Activated CD8-positive, alpha-beta T cell treated with anti-CD3 and anti-CD28 coated beads for 36 hours (primary cell): Measurements from ENCODE around the gene EDN3. TPM values are rescaled to one million over a fixed set of nuclear protein-coding genes. Genes with fewer than 3 reads are reported as not detected.
"Not testable (repeated sequence)": the region's sequence is repeated elsewhere in the genome, so short reads cannot be mapped to it uniquely, and the experiment has no call there.

Source experiments
- ATAC-seq: fragments of 200-7000 bp; cut with Tn5 transposase; one replicate; pipeline ENCODE4 v1.10.0; 2021; ENCODE audit warnings: mild to moderate bottlenecking, moderate library complexity
- CTCF ChIA-PET: fragments of 350-600 bp; sonication (Branson Sonifier 250); formaldehyde crosslinking; loops from one replicate; lab custom pipeline; 2021; ENCODE audit warnings: antibody characterized with exemption; lab: Charles Lee
- POLR2A ChIA-PET: fragments of 350-600 bp; sonication (Branson Sonifier 250); formaldehyde crosslinking; loops from one replicate; lab custom pipeline; 2021; ENCODE audit warnings: antibody characterized with exemption; lab: Charles Lee
- DNase-seq: peaks from one replicate; pipeline ENCODE4 v3.0.0-alpha.2; 2020
- H3K27ac Mint-ChIP-seq: one replicate; pipeline ENCODE4 v1.8.0; 2021; ENCODE audit warnings: mild to moderate bottlenecking, mixed read lengths
- H3K27me3 Mint-ChIP-seq: one replicate; pipeline ENCODE4 v1.8.0; 2021; ENCODE audit warnings: mixed read lengths
- H3K36me3 Mint-ChIP-seq: one replicate; pipeline ENCODE4 v1.8.0; 2021; ENCODE audit warnings: low read depth, mixed read lengths
- H3K4me1 Mint-ChIP-seq: one replicate; pipeline ENCODE4 v1.8.0; 2021; ENCODE audit warnings: low read depth, mixed read lengths
- H3K4me3 Mint-ChIP-seq: one replicate; pipeline ENCODE4 v1.8.0; 2021; ENCODE audit warnings: mild to moderate bottlenecking, moderate library complexity, mixed read lengths
- H3K9me3 Mint-ChIP-seq: one replicate; pipeline ENCODE4 v1.8.0; 2021; ENCODE audit warnings: mixed read lengths
- intact Hi-C: fragments of 100-400 bp; cut with micrococcal nuclease; formaldehyde crosslinking; loops from one replicate; pipeline ENCODE4 v1.10.0; 2022
- total RNA-seq, 2 experiments: library from RNA; stranded (reverse); gene quantifications; one replicate each; pipeline ENCODE4 v1.2.3, GENCODE V29; 2021
- TF ChIP-seq, protein P1 (sequence below): fragments of 200-600 bp; IDR thresholded peaks from one replicate; pipeline ENCODE4 v1.8.0; 2022; ENCODE audit warnings: antibody characterized with exemption, mild to moderate bottlenecking

The EDN3 gene
- total RNA-seq, 2 experiments from 2014 or later = 0.09 TPM; not detected in 1

DNA sequence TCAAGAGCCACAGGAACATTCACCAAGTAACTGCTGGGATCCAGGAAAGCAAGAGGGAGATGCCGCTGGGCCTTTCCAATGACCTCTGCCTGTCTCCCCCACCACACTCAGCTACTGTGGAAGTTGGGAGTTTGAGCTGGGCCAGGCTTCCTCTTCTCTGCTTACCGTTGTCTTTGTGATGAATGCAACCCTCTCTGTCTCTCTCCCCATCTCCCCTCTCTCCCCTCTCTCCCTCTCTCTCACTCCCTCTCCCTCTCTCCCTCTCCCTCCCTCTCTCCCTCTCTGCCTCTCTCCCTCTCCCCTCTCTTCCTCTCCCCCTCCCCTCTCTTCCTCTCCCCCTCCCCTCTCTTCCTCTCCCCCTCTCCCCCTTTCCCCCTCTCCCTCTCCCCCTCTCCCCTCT, 54.8 kb downstream of the EDN3 start:
- Mint-ChIP-seq H3K9me3 (no peaks in the 10 kb centered on the region), H3K27ac (no peak overlapping the region), H3K36me3 (no peaks in the 10 kb centered on the region), H3K4me3 (no peak overlapping the region), H3K4me1 (peaks cover 10% of the 10 kb centered on the region), H3K27me3 (no peaks in the 10 kb centered on the region)
- CTCF ChIA-PET = no interaction called here
- POLR2A ChIA-PET = no interaction called here
- ATAC-seq (no peak), DNase-seq (no peak)
- intact Hi-C loops = no loop called here
- TF ChIP-seq, protein P1, sequence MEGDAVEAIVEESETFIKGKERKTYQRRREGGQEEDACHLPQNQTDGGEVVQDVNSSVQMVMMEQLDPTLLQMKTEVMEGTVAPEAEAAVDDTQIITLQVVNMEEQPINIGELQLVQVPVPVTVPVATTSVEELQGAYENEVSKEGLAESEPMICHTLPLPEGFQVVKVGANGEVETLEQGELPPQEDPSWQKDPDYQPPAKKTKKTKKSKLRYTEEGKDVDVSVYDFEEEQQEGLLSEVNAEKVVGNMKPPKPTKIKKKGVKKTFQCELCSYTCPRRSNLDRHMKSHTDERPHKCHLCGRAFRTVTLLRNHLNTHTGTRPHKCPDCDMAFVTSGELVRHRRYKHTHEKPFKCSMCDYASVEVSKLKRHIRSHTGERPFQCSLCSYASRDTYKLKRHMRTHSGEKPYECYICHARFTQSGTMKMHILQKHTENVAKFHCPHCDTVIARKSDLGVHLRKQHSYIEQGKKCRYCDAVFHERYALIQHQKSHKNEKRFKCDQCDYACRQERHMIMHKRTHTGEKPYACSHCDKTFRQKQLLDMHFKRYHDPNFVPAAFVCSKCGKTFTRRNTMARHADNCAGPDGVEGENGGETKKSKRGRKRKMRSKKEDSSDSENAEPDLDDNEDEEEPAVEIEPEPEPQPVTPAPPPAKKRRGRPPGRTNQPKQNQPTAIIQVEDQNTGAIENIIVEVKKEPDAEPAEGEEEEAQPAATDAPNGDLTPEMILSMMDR = no peak

DNA sequence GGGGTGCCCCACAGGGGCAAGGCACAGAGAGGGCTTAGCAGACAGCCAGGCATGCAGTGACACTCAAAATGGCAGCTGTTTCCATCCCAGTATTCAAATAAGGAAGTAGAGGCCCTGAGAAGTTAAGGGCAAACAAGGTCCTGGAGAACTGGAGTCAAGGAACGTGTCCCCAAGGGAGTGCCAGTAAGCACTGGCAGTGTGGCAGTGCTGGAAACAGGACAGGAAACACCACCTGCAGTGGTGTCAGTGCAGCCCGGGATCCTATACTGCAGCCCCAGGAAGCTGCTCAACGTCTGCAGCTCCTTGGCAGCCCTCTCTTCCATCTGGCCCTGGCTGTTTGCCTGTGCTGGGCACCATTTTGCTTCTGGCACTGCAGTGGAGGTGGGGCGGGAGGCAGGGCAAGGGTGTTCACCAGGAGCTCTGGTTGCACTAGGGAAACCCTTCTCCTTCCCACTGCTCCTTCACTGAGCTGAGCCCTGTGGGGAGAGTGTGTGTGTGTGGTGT, 56.3 kb downstream of the EDN3 start:
- POLR2A ChIA-PET = no interaction called here
- no peaks in the 10 kb centered on the region for H3K36me3 Mint-ChIP-seq
- intact Hi-C loops = no loop called here
- no peak for DNase-seq
- H3K27me3 Mint-ChIP-seq = no peaks in the 10 kb centered on the region
- H3K4me1 Mint-ChIP-seq = peaks cover 10% of the 10 kb centered on the region
- H3K9me3 Mint-ChIP-seq = no peaks in the 10 kb centered on the region
- CTCF ChIA-PET = no interaction called here
- H3K27ac Mint-ChIP-seq = no peak overlapping the region
- no peak overlapping the region for H3K4me3 Mint-ChIP-seq
- ATAC-seq = no peak
- TF ChIP-seq, protein P1 = no peak

DNA sequence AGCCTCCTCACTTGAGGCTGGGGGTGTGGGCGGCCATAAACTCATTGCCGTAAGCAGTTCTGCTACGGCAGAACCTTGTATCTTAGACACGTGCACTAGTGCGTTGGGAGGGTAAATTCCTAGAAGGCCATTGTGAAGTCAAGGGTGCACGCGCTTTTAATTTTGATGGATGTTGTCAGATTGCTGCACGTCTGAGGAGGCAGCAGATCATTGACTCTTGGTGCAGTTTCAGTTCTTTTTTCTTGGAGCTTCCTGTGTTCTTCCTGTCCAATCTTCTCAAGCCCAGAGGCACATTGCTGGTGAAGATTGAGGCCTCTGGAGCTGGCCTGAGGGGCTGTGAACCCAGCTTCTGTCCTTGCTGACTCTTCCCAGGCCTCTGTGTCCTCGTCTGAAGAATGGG, 58.4 kb downstream of the EDN3 start:
- H3K9me3 Mint-ChIP-seq, H3K27ac Mint-ChIP-seq, H3K27me3 Mint-ChIP-seq, POLR2A ChIA-PET, intact Hi-C loops, DNase-seq, H3K4me1 Mint-ChIP-seq, H3K36me3 Mint-ChIP-seq, CTCF ChIA-PET, ATAC-seq, H3K4me3 Mint-ChIP-seq: not testable (repeated sequence)

DNA sequence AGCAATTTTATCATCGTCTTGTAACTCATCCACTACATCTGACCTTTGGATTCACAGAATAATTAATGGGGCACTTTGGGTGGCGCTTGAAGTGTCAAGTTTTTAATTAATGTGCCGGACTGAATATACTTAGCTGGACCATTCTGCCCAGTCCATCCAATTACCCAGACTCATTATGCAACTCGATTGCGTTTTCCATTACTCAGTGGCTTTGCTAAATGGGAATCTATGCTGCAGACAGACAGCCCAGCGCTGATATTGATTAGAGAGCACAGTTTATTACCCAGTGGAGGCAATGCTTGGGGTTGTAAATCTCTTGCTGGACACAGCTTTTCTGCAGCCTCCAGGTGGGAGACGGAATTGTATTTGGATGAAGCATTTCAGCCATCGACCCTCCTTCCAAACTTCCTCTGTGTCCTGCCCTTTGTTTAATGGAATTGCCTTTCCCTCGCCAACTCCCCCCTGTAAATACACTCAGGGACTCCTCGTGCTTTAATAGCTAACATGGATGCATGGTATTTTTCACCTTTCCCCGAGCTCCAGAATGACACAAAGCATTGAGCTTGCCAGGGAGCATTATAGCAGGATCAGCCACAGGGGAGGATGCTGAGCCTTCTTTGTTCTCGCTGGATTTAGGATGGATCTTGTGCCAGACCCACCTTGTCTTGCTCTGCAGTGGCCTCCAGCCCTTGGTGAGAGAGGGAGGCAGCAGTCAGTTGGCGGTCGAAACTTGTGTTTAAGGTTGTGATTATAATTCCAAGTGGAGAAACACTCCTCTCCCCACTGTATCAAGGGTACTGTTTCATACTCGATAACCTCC, 59.7 kb downstream of the EDN3 start:
- POLR2A ChIA-PET = no interaction called here
- DNase-seq = no peak
- intact Hi-C loops = no loop called here
- H3K9me3 Mint-ChIP-seq = no peaks in the 10 kb centered on the region
- CTCF ChIA-PET = no interaction called here
- H3K27ac Mint-ChIP-seq = no peak overlapping the region
- ATAC-seq = no peak
- TF ChIP-seq, protein P1 = no peak
- no peak overlapping the region for H3K4me3 Mint-ChIP-seq
- no peaks in the 10 kb centered on the region for H3K4me1 Mint-ChIP-seq
- H3K36me3 Mint-ChIP-seq = no peaks in the 10 kb centered on the region
- no peaks in the 10 kb centered on the region for H3K27me3 Mint-ChIP-seq

DNA sequence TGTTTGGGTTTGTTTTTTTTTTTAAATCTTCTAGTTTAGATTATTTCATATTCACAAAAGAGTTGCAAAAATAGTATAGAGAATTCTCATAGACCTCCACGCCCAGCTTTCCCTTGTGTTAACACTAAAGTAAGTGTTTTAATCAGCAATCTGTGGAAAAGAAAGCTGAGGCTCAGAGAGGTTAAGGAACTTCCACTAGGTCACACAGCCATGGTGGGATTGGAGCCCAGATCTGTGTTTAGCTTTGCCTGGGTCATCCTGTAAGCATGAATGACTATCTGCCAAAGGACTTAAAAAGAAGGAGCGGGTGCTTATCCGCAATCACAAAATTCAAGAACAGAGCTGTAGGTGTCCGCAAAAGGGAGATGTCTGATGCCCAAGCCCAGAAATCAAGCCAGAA, 60.5 kb downstream of the EDN3 start:
- CTCF ChIA-PET = interaction anchor here (1.1 to 1.3 kb wide), 2 partner anchors 13 to 135 kb away, joined by 3 to 4 read pairs; no protein-coding TSS in a partner anchor

More for the DNA sequence above, 60.5 kb downstream of the EDN3 start:
- POLR2A ChIA-PET = no interaction called here
- no peak for ATAC-seq
- Mint-ChIP-seq H3K36me3 (no peaks in the 10 kb centered on the region), H3K27ac (no peak overlapping the region), H3K4me1 (no peaks in the 10 kb centered on the region), H3K9me3 (no peaks in the 10 kb centered on the region), H3K4me3 (no peak overlapping the region), H3K27me3 (no peaks in the 10 kb centered on the region)
- TF ChIP-seq, protein P1 = no peak
- intact Hi-C loops = no loop called here
- DNase-seq = no peak
